NK-92 treated with Interleukin-12 subunit alpha and Interleukin-12 subunit beta, amount 100 ng/mL, for 24 hours (cell line): ENCODE data around the gene KCNJ5.

Source experiments
- DNase-seq: peaks from one replicate; lab custom pipeline; 2025; lab: John Stamatoyannopoulos, UW

KCNJ5 gene

DNA sequence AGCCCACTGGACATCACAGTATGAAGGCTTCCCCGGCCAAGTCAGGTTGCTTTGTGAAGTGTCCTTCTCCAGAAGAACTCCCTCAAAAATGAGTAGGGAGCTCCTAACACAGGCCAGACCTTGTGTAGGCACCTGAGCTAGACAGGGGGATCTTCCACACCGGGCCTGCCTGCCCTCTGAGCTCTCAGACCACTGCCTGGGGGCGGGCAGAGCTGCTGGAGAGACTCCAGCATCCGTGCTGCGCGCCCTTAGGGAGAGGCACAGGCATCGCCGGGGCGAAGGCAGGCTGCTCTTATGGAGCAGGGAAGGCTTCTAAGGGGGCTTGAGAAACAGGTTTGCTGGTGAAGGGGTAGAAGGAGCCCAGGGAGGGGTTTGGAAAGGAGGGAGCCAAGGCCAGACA, 4.4 kb downstream of the KCNJ5 start:
- DNase-seq, result no peak

DNA sequence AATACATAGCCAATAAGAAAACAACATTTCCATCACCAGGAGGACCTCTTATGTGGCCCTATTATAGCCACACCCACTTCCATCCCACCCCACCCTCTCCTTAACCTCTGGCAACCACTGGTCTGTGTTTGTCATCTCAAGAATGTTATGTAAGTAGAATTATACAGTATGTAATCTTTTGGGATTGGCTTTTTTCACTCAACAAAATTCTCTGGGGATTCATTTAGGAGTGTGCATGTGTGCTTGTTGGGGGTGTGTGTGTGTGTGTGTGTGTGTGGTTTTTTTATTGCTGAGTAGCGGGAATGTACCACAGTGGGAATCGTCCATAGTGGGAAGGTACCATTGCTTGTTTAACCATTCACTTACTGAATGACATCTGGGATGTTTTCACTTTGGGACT, 5.2 kb downstream of the KCNJ5 start:
- no peak for DNase-seq

DNA sequence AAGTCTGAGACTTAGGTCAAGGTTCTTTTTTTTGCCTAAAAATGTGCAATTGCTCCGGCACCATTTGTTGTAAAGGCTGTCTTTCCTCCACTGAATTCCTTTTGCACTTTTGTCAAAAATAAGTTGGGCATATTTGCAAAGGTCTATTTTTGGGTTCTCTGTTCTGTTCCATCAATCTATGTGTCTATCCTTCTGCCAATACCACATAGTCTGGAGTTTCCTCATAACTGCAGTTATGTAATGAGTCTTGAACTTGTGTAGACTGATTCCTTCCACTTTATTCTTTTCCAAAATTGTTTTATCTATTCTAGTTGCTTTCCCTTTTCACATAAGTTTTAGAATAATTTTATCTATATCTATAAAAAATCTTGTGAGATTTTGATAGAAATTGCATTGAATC, 6.7 kb downstream of the KCNJ5 start:
- no peak for DNase-seq

DNA sequence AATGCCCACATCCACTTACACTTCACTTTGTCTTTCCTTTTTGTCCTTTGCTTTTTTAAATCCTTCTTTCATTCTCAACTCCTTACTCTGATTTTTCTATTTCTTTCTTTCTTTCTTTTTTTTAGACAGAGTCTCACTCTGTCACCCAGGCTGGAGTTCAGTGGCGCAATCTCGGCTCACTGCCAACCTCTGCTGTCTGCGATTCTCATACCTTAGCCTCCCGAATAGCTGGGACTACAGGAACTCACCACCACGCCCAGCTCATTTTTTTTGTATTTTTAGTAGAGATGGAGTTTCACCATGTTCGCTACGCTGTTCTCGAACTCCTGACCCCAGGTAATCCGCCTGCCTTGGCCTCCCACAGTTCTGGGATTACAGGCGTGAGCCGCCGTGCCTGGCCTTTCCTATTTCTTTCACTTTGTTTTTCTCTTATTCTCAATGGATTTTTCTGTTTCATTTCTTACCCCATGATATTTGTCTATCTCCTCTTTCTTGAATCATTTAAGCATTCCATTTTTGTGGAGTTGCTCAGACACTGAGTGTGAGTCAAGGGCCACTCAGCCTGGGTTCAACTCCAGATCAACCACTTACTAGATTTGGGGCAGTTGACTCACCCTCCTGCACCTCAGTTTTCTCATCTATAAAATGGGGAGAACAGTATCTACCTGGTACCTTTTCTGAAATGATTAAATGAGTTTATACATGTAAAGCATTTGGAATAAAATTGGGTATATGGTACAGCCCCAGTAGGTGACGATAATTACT, 7.6 kb downstream of the KCNJ5 start:
- DNase-seq, result no peak

DNA sequence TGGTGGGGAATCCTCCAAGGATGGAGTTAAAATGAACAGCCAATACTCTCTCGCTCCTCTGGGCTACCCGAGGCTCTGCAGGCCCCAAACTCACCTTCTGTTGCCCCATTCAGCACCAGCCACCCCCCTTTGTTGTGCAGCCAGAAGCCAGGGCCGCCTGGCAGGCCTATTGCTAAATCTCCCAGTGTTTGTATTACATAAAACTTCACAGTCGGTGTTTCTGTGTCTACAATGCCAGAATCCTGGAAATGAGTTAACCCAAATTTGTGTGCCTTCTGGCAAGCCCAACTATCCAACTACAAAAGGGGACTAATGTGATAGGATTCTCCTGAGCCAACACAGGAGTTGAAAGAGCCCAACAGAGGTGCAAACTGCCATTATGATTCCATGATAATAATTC, 9.3 kb downstream of the KCNJ5 start:
- no peak for DNase-seq

DNA sequence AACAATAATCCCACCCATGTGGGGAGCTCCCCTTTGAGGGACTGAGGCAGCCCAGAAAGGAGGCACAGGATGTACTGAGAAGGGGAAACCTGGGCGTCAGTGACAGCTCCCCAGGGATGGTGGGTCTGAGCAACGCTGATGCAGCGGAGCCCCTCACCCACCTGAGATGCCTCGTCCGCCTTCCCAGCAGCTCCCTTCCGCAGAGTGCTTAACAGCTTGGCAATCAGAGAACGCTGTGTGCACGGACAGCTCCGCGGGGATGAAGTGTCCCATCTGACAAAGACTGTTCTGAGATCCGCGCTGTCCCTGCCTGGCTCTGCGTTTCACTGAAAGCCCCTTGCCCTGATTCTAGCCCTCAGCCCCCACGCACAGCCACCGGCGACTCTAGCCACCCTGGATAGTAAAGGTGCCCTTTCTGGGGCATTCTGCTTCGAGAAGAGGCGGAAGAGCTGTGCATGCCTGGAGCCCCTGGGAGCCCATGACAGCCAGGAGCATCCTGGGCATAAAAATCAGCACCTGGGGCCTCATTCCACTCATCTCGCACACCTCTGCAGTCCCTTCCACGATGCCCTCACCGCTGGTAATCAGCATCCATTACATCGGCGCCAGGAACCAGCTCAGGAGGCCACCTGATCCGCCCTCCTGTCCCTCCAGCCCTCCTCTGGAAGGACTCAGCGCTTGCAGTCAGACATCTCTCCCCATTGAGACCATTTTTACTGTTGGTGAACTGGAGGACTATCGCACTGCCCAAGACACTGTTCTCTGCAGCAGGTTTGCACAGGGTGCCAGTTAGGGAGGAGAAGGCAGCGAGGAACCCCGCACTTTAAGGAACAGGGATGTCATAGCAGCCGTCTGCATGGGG, 10.7 kb downstream of the KCNJ5 start:
- DNase-seq, result no peak

DNA sequence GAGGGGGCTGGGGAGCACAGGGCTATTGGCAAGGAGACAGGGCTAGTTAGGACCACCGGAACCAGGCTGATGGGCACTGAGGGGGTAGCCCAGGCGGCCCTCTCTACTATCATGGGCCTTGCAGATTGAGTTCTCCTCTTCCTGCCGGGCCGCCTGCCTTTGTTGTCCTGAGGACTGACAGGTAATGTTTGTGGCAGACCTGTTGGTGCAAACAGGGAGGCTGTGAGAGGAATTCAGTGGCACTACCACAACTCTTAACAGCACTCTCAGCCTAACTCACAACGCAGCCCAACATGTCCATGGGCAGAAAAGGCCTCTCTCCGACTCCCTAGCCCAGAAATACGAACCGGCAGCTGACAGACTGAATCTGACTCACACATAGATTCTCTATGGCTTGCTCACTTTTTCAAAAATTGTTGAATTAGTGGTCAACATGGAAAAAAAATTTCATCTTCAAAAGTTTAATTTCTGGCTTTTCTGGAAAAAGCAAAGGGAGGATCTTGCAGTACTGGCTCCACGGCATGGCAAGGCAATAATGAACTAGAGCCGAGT, 11.4 kb downstream of the KCNJ5 start:
- DNase-seq, result no peak

DNA sequence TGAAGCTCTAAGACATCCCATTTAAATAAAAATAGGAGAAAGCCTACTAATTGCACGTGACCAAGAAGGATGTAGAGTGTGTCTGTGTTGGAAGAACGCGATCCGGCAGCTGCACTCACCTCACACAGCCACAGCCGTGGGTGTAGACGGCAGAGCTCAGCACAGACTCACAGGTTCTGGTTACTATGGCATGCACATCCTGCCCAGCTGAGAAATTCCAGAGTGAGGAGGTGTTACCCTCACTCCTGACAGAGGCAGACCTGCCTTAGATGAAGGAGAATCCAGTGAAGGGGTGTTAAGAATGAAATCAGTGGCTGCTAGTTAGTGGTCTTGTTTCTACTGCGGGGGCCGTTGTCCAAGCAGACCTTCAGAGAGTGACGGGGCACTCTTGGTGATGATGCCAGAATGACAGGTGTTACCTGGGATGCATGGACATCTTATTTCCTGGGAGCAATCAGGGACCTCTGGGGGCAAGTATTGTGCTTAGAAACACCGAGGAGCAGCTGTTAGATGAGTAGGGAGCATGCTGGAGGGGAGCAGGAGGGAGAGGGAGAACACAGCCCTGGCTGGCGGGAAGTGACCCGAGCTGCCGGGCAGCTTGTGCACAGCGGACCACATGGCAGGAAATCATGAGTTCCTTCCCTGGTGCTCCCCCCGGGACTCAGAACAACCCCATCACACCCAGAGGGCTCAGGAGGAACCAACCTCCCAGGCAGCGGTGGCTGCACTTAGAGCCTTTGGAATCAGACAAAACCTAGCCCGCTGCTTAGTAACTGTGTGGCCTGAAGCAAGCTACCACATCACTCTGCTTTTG, 12.3 kb downstream of the KCNJ5 start:
- DNase-seq, result no peak

DNA sequence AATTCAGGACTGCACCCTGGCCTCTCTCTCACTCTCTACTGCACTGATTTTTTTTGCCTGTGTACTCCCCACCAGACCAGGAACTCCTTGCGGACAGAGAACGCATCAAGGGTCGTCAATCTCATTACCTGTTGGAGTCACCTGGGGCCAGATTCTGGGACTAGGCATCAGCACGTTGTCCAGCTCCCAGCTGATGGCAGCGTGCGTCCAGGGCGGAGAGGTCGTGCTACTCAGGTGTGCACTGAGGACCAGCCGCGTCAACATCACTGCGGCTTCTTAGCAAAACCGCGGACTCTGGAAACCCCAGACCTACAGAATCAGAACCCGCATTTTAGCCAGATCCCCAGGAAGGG, 13.1 kb downstream of the KCNJ5 start:
- DNase-seq, result no peak

DNA sequence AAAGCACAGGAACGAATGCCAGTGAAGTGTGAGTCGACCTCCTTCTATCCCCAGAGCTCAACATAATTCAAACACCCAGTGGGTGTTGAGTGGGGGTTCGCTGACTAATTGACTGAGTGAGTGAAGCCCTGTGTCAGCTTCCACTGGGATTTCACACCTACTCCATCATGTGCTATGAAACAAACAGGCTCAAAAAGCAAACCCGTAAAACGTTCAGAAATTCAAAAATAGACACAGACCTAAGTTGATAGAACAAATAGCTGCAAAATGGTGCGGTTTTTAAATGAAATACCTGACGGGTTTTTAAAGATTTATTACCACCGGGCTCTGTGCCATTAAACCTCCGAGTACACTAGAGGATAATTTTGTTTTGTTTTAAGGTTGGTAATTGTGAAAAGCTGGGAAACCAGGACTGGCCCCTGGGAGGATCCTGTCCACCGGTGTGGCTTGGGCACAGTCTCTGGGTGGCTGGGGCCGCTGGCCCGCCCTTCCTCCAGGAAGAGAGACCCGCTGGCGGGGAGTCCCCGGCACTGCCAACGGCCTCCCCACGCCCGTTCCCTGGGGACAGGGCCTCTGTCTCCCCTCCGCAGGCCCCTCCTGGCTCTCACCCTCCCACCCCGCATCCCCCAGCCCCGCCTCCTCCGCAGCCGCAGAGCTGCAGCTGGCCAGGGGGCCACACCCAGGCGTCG, 13.6 kb downstream of the KCNJ5 start:
- no peak for DNase-seq

DNA sequence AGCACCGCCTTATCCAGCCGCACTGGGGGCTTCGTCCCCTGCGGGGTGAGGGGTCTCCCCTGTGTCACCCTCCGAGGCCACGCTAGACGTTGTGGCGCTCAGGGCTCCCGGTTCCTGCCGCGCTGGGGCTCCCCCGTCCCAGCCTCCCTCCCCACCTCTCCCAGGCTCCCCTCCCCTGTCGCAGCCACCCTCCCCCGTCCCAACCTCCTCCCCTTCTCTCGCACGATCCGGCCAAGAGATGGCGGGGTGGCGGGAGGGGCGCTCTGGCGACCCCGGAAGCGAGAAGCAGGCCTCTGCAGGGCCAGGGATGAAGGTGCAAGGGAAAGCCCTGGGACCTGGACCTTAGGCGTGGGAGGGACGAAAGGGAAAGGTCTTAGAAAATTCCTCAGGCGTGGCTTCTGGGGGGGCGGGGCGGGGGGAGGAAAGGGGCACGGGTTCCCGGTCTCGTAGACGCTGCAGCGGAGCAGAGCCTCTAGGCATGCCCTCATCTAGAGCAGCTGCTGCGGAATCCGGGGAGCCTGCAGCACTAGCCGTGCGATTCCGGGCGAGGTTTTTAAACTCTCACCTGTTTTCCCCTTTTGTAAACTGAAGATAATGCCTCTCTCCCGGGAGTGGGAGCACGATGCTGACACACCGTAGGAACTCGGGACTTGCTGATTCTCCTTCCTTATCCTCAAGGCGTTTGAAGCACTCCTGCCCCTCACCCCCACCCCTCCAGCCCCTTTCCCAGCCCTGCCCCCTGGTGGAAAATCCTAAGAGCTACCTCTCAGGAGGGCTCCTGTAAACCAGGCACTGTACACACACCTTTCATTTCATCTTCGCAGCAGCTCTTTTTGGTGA, 14.4 kb downstream of the KCNJ5 start:
- DNase-seq, result no peak

DNA sequence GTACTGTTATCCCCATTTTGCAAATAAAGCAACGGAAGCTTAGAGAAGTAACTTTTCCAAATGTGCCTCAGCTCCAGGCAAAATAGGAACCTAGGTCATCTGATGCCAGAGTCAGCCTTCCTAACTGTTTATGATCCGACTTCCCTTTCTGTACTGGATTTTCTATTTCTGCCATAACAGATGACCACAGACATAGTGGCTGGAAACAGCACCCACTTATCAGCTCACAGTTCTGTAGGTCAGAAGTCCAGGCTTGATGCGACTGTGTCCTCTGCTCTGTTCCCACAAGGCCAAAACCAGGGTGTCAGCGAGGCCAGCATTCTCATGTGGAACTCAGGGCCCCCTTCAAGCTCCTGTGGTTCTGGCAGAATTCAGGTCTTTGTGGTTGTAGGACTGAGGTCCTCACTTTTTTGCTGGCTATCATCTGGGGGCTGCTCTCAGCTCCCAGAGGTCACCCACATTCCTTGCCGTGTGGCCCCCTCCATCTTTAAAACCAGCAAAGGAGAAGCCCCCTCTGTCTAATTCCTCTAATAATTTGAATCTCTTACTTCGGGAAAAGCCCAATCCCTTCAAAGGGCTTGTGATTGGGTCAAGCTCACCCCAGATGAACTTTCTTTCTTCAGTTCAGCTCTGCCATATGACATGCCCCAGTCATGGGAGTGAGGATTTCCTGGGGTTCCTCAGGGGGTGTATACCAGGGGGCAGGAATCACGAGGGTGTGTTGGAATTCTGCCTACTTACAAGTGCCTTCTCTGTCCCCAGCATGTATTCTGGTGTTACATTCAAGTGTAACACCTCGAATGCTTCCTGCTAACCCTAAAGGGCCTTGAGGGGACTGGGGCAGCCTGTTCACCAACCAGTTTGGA, 15.3 kb downstream of the KCNJ5 start:
- DNase-seq, result no peak

DNA sequence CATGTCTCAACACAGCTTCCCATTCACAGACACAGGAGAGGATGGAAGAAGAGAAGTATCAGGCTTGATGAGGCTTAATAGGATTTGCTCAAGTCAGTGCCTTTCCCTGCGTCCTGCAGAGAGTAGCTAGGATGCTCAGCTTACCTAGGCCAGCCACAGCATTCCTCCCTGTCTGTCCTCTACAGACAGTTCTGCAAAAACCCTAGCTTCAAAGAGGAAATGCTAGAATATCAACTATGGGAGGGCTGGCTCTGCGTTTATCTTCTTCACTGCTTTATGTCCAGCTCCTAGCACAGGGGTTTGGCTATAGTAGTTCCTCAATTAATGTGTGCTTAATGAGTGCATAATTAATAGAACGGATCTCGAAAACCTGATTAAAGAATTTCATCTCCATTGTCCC, 16.4 kb downstream of the KCNJ5 start:
- DNase-seq, result no peak

DNA sequence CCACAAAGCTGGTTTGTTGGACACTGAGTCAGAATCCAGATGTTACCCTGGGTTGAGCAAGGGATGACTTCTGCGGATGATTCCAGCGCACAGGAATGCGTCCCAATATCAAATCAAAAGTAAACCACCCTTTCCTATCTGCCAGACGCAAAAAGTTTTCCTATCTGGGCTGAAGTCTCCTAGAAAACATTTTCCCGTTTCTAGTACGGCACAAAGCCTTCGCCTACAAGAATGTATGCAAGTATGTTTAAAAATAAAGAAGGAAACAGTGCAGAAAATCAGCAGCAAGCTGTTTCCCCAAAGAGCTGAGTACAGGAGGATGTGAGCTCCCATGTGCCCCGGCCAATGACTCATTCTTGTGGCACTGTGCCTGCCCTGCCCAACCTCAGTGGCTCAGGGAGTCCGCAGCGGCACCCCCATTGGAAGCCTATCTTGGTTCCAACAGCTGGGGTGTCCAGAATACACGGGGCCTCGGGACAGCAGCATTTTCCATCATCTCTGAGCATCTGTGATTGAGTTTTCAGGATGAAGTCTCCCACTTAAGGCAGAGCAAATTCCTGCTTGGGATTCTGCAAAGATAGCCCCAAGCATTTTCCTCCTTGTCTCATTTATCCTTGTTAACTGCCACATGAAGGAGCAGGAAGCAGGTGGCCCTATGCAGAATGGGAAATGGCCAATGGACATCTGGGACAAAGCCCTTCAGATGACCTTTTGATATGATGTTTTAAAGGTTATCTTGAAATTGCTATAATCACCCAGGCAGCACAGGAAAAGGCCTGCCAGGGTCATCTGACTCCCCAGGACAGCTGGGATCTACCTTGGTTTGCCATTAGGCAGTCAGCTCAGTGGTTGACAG, 17.5 kb downstream of the KCNJ5 start:
- DNase-seq, result no peak

DNA sequence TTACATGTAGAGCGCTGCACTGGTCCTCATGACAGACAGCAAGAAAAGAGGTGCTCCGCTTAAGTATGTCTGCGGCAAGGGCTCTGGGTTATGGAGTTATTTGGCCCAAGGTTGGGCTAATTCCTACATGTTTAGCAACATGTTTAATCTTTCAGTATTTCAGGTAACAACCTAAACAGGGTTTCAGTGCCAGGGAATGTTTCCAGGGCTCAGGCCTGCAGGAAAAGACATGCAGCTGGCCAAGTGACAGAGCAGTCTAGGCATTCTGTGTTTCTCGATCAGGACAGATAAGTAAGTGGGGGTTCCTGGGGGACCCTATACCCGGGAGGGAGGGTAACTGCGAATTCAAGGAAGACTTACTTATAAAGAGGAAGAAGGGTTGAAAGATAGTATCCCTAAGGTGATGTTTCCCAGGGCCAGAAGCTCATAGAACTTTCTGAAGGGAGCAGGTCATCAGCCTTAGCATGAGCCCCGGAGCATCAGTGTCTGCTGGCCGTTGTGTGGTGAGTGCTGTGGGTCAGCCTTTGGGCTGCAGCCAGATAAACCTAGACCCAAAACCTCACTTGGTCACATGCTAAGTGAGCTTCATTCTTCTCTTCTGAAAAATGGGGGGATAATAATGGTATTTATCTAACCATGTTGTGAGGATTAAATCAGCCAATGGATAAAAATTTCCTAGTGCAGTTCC, 18.4 kb downstream of the KCNJ5 start:
- DNase-seq, result no peak

DNA sequence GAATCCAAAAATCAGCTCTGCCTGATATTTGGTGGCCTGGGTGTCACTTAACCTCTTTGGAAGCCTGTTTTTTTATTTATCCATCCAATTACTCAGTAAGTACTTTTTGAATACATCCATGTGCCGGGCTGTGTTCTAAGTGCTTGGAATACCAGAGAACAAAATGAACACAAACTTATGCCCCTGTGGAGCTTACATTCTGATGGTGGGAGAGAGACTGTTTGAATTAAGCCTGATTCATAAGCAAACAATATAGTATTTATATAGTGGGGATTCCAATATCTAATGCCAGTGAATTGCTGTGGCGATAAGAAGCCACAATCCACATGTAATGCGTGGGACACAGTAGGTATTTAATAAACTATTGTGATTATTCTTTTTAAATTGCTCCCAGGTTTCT, 19.4 kb downstream of the KCNJ5 start:
- DNase-seq, result no peak

DNA sequence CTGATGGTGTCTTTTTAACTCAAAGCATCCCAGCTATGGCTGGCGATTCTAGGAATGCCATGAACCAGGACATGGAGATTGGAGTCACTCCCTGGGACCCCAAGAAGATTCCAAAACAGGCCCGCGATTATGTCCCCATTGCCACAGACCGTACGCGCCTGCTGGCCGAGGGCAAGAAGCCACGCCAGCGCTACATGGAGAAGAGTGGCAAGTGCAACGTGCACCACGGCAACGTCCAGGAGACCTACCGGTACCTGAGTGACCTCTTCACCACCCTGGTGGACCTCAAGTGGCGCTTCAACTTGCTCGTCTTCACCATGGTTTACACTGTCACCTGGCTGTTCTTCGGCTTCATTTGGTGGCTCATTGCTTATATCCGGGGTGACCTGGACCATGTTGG, 20.1 kb downstream of the KCNJ5 start:
- no peak for DNase-seq

DNA sequence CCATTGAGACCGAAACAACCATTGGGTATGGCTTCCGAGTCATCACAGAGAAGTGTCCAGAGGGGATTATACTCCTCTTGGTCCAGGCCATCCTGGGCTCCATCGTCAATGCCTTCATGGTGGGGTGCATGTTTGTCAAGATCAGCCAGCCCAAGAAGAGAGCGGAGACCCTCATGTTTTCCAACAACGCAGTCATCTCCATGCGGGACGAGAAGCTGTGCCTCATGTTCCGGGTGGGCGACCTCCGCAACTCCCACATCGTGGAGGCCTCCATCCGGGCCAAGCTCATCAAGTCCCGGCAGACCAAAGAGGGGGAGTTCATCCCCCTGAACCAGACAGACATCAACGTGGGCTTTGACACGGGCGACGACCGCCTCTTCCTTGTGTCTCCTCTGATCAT, 20.5 kb downstream of the KCNJ5 start:
- no peak for DNase-seq
